IPS-NIHi7 (cell line): Measurements from ENCODE around the gene PLXNC1.

Experiments used
- DNase-seq: peaks from one replicate; pipeline ENCODE4 v3.0.0; 2012; ENCODE audit warnings: mixed read lengths; ENCODE audit errors: extremely low spot score

The PLXNC1 gene

GRCh38 chr12:94264736-94265485 lies 116.5 kb downstream of the PLXNC1 start:
- DNase-seq: no peak

DNA sequence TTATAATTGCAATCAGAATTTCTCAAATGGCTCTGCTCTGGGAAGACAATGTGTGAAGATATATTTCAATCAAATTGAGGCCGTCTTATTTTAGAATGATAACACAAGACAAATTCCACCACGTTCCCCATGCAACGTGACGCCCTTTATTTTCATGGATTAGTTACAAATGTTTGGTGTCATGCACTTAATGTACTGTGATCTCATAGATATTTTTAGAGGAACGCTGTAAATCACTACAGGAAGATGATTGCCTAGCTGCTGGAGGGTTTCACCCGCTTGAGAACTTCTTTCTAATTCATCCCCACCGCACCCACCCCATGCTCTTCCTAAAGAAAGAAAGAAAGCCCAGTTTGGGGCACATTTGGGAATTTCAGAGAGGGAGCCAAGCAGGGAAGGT lies 117.2 kb downstream of the PLXNC1 start:
- no peak for DNase-seq

GRCh38 chr12:94265966-94266745 lies 117.8 kb downstream of the PLXNC1 start:
- no peak for DNase-seq

GRCh38 chr12:94266796-94267536 lies 118.6 kb downstream of the PLXNC1 start:
- no peak for DNase-seq

- no peak for DNase-seq
These were observed 119.1 kb downstream of the PLXNC1 start for GRCh38 chr12:94267537-94267872.

DNA sequence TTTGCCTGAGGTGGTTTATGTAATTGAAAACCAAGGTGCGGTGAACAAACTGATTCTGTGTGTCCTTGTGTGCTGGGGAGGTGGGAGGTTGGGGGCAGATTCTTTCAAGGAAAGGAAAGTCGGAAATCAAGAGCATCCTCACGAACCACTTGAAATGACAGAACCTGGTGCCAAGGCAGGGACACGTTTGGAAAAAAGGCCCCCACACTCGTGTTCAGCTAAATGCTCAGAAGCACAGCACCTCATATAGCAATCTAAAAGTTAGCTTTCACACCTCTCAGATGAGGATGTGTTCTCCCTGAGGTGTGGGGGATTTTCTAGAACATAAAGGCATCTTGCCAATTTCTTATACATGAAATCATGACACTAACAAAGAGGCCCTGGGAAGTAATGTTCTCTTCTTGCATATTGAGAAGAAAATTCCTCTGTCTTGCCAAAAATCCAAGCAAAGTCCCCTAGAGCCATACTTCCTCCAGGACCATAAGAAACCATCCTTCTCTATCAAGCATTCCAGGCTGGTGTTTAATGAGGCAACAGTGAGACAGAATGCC lies 119.6 kb downstream of the PLXNC1 start:
- no peak for DNase-seq

GRCh38 chr12:94269316-94269999 lies 121.1 kb downstream of the PLXNC1 start:
- no peak for DNase-seq

DNA sequence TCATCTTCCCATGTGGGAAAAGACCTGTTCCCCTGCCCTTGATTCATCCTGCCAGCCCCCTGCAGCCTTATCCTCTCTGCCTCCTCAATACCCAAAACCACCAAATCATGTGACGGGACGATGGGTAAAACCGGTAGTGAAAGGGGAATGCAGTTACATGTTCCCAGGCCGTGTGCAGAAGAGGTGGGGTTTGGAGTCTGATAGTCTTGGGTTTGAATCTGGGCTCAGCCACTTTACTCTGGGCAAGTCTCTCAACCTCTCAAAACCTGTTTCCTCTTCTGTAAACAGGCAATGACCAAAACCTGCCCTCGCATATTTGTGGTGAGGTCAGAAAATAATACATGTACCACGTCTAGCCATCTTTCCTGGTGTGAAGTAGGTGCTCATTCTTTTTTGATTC lies 123.0 kb downstream of the PLXNC1 start:
- DNase-seq: no peak

GRCh38 chr12:94272280-94272679 lies 123.9 kb downstream of the PLXNC1 start:
- no peak for DNase-seq

DNA sequence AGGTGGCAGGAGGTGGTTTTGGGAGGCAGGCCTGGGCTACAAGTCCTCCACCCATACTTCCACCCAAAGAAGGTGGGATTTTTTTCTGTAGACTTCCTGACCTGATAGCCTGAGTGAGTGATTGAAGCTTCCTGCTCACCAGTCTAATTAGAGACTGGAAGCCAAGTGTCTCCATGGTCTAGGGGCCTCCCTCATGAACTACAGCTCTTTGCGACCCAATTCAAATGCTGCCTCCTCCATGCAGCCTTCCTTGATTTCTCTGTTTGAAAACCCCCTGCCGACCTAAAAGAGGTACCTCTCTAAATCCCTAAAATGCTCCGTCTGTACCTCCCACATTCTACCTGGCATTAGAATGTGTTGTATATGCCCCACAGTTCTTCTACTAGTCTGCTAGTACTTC lies 124.9 kb downstream of the PLXNC1 start:
- no peak for DNase-seq

- no peak for DNase-seq
These were observed 128.3 kb downstream of the PLXNC1 start for GRCh38 chr12:94276725-94277124.

- DNase-seq: no peak
These were observed 129.1 kb downstream of the PLXNC1 start for GRCh38 chr12:94277426-94278000.

DNA sequence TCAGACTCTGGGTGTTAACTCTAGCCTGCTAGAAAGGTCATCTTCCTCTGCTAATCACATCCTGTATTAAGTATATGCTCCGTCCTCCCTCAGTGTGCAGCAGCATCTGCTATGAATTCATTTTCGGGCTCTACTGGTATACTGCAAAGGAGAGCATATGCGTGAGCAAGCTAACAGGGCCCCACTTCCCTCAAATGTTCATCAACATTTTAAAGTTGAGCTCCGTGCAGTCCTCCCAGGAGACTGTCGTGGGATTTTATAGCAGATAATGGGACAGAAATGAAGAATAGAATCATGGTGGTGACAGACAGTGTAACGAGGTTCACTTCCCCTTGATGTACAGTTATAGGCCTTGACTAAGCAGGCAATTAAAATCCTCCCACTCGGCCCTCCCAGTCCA lies 131.7 kb downstream of the PLXNC1 start:
- no peak for DNase-seq

GRCh38 chr12:94282675-94283074 lies 134.3 kb downstream of the PLXNC1 start:
- no peak for DNase-seq

- no peak for DNase-seq
These were observed 135.7 kb downstream of the PLXNC1 start for GRCh38 chr12:94284046-94284445.

DNA sequence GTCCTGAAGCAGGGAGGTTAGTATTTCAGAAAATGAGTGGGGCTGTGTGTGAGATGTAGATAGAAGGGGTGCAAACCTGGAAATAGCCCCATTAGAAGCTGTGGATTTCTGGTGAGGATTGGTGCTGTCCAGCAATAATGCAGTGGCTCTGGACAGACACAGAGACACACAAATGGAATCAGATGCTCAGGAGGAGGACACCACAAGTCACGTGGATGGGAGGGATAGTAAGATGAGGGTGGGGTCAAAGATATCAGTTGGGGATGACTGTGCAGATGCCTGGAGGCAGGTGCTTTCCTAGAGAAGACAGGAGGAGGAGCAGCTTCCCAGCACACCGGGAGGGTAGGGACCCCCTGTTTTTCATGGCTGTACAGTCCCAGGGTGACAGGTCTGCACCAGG lies 136.5 kb downstream of the PLXNC1 start:
- DNase-seq: no peak

DNA sequence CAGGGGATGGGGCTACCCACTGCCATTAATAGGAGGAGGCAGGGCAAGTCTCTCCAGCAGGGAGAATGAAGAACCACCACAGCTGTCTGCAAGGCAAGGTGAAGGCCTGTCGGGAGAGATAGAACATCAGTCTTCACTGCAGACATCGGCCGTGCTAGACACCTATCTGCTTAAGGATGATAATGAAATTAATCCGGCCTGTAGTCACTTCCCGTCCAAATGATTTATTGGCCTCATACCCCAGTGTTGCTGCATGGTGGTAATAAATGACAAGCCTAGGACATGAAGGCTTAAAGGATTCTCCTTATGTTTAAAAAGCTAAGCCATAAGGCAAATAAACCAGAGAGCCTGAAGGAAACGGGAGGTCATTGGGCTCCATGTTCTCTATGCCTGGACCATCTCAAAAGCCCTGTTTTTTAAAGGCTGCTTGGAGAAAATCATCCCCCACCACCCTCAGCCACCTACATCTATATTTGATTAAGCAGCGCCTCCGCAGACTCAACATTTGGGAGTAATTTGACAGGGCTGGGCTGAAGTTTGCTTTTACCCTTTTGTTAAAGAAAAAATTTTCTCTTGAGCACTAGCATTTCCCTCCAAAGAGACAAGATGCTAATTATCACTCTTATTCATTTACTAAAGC lies 137.7 kb downstream of the PLXNC1 start:
- no peak for DNase-seq

DNA sequence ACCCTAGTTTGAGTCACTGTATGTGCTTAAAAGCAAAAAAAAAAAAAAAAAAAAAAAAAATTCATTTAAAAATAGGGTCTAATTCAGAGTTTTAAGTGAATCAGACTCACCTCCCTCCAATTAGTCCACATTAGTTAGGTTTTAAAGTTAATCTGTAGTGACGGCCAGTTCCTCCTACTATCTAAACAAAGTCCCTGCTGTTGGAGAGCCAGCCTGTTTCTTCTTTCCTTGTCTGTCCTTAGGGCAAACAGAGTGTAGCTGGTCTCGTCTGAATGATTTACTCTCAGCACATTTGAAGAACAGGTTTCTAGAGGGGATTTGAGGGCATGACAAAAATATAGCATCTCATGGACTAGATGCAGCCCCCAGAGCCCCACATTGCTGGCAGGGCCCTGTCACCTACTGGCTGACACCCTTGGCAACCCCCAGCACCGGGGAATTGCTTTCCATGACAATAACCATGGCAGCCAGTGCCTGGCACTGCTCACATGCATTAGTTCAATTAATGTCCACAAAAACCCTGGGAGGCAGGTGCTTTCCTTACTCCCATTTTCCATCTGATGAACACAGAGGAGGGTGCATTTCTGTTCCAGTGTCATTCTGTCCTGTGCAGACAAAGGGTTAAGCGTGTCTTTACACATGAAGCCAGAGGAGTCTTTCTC lies 138.3 kb downstream of the PLXNC1 start:
- DNase-seq: no peak

DNA sequence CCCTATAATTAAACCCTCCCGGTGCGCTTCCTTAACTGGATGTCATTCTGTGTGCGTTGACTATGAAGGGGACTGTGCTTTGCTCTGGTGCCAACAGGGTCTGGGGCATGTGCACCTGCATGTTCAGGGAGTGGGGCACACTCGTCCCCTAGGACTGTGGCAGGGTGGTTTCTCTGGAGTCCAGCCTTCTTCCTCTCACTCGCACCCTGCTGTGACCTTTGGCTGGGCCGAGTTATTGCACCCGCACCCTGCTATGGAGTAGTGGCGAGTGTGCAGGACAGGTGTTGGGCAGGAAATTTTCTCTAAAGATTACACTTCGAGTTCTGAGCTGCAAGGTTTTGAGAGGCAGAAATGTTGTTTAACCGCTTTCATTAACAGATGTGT lies 138.9 kb downstream of the PLXNC1 start:
- no peak for DNase-seq
